Right lobe of liver (tissue), 6 donors: ENCODE data around the gene TGFBR3. TPM values are rescaled to one million over a fixed set of nuclear protein-coding genes. Genes with fewer than 3 reads are reported as not detected.
A peak's percentile ranks its signal among the peaks of the same experiment; 100 is the strongest.

Experiments
- ATAC-seq, 4 donors: fragments of 200-7000 bp; cut with Tn5 transposase; one replicate each; pipeline ENCODE4 v1.9.1; 2020; ENCODE audit warnings: mild to moderate bottlenecking in 4 of 4, moderate library complexity in 4 of 4
- DNase-seq, 3 donors: peaks; one replicate each; pipeline ENCODE4 v3.0.0-alpha.2; 2020
- H3K27ac ChIP-seq, 3 donors: fragments of 200-600 bp; one replicate each; pipeline ENCODE4 v1.8.0; 2022
- H3K27me3 ChIP-seq, 2 donors: fragments of 200-600 bp; one replicate each; pipeline ENCODE4 v1.8.0; 2022
- H3K36me3 ChIP-seq, 4 donors: fragments of 200-600 bp; sonication (generic) in 1 of 4; one replicate each; pipeline versions ENCODE4 v1.5.1 to v1.8.0; 2017 to 2022; ENCODE audit warnings: control low read depth in 1 of 4
- H3K4me1 ChIP-seq, 4 donors: fragments of 200-600 bp; sonication (generic) in 1 of 4; one replicate each; pipeline versions ENCODE4 v1.5.1 to v1.8.0; 2017 to 2022; ENCODE audit warnings: control low read depth in 1 of 4
- H3K4me3 ChIP-seq, 3 donors: fragments of 200-600 bp; one replicate each; pipeline ENCODE4 v1.8.0; 2022
- H3K9me3 ChIP-seq, 4 donors: fragments of 200-600 bp; sonication (generic) in 1 of 4; one replicate each; pipeline versions ENCODE4 v1.5.1 to v1.8.0; 2017 to 2022; ENCODE audit warnings: control low read depth in 1 of 4
- POLR2A ChIP-seq: fragments of 450-650 bp; IDR thresholded peaks from one replicate; pipeline ENCODE4 v1.6.1; 2017; ENCODE audit warnings: antibody characterized with exemption, mild to moderate bottlenecking
- WGBS: methylation state at CpG from one replicate; pipeline ENCODE4 v1.1.6; 2018; ENCODE audit warnings: low coverage, low lambda C conversion rate; ENCODE audit not compliant: insufficient coverage; ENCODE audit errors: missing lambda C conversion rate; 5-methylcytosine and 5-hydroxymethylcytosine counted together
- intact Hi-C, 2 donors: fragments of 100-400 bp; cut with DNase I; formaldehyde crosslinking; loops; one replicate each; pipeline versions ENCODE4 v1.11.2 to v1.14.1; 2022
- total RNA-seq, 6 experiments: library from RNA; depleted of rRNA in 2 of 6; stranded (reverse); fragments of >200 nt in 2 of 6; fragmentation: NEBNext Ultra II Directional in 3 of 6; extraction: Animal tissue kit (Norgen Biotek cat#: 25700) in 3 of 6; gene quantifications; one replicate each; pipeline versions ENCODE4 v1.1.0 to v1.2.4, GENCODE V29; 2016 to 2023
- TF ChIP-seq, protein P1 (sequence below), 4 donors: fragments of 200-600 bp in 3 of 4; fragments of 450-650 bp in 1 of 4; IDR thresholded peaks; one replicate each; pipeline versions ENCODE4 v1.5.1 to v1.8.0; 2016 to 2022; ENCODE audit warnings: antibody characterized with exemption in 4 of 4, mild to moderate bottlenecking in 2 of 4
- donor health status: DM: no; HTN: yes; CAD: no.
- donor health status: DM: no; HTN: no; CAD: no.
- donor health status: DM: no; HTN: no; CAD: no.
- donor health status: DM: no; HTN: yes; CAD: no.
- donor health status: DM: no; HTN: yes; CAD: no.

The TGFBR3 gene
- total RNA-seq, 6 experiments from 2014 or later = 9.0 to 32.3 (median 18.1) TPM

GRCh38 chr1:91781901-91782622 is 103.9 kb downstream of the TGFBR3 start:
- H3K27me3 ChIP-seq = no peaks in the 10 kb centered on the region
- intact Hi-C loops = no loop called here
- WGBS = 83% methylated on average over 8 of the region's 10 CpGs
- no peak overlapping the region for H3K27ac ChIP-seq
- no peak for DNase-seq
- ATAC-seq = no peak
- no peaks in the 10 kb centered on the region for H3K36me3 ChIP-seq
- TF ChIP-seq, protein P1, sequence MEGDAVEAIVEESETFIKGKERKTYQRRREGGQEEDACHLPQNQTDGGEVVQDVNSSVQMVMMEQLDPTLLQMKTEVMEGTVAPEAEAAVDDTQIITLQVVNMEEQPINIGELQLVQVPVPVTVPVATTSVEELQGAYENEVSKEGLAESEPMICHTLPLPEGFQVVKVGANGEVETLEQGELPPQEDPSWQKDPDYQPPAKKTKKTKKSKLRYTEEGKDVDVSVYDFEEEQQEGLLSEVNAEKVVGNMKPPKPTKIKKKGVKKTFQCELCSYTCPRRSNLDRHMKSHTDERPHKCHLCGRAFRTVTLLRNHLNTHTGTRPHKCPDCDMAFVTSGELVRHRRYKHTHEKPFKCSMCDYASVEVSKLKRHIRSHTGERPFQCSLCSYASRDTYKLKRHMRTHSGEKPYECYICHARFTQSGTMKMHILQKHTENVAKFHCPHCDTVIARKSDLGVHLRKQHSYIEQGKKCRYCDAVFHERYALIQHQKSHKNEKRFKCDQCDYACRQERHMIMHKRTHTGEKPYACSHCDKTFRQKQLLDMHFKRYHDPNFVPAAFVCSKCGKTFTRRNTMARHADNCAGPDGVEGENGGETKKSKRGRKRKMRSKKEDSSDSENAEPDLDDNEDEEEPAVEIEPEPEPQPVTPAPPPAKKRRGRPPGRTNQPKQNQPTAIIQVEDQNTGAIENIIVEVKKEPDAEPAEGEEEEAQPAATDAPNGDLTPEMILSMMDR (IDR thresholded peaks at IDR 0.05) = no peak
- no peak for TF ChIP-seq POLR2A
- no peaks in the 10 kb centered on the region for H3K9me3 ChIP-seq
- no peak overlapping the region for H3K4me3 ChIP-seq
- H3K4me1 ChIP-seq = peaks cover 0 to 29% (median under 1%) of the 10 kb centered on the region in 4 donors

DNA sequence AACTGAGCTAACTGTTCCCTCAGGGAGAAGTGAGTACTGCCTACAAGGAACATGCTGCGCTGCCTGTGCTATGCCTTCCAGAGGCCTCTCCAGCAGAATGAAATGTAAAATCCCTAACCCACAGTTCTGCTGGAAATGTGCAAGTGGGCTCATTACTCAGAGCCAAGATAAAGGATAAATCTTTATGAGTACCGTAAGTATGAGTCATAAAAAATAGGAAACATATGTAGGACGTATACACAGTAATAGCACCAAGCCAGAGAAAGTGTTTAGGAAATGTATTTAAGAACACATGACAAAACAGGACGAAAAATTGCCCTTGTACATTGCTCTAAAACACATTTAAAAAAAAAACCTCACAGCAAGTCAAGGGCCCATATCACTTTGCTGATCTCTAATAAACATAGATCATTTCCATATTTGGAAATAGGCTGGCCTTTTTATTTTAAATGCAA is 104.6 kb downstream of the TGFBR3 start:
- Histone ChIP-seq H3K27ac (no peak overlapping the region), H3K9me3 (no peaks in the 10 kb centered on the region), H3K4me3 (no peak overlapping the region), H3K36me3 (no peaks in the 10 kb centered on the region), H3K4me1 (peaks cover 0 to 36% (median 4%) of the 10 kb centered on the region in 4 donors), H3K27me3 (no peaks in the 10 kb centered on the region)
- intact Hi-C loops = no loop called here
- no peak for DNase-seq
- 70% methylated on average over 4 of the region's 4 CpGs for WGBS
- no peak for ATAC-seq
- TF ChIP-seq, protein P1 (IDR thresholded peaks at IDR 0.05) = no peak
- no peak for TF ChIP-seq POLR2A

DNA sequence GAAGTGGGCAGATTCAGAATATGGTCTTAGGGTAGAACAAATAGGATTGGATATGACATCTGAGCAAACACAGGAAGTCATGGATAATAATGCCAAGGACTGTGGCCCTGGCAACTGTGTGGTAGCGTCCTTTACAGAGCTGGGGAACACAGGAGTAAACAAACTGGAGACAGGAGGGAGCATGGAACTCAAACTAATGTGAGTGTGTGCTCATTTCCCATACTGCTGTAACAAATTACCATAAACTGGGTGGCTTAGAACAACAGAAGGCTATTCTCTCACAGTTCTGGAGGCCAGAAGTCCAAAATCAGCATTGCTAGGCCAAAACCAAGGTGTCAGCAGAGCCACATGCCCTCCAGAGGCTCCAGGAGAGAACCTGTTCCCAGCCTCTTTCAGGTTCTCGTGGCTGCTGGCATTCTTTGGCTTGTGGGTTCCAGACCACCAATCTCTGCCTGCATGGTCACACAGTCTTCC is 106.4 kb downstream of the TGFBR3 start:
- TF ChIP-seq POLR2A = no peak
- TF ChIP-seq, protein P1 (IDR thresholded peaks at IDR 0.05) = no peak
- H3K36me3 ChIP-seq = no peaks in the 10 kb centered on the region
- H3K27me3 ChIP-seq = no peaks in the 10 kb centered on the region
- intact Hi-C loops = no loop called here
- DNase-seq (no peak), ATAC-seq (peak in 1 of 4 donors; percentile 1)
- H3K27ac ChIP-seq = no peak overlapping the region
- no peaks in the 10 kb centered on the region for H3K9me3 ChIP-seq
- WGBS = 38% methylated on average over 1 of the region's 2 CpGs
- peaks cover 0 to 54% (median 12%) of the 10 kb centered on the region in 4 donors for H3K4me1 ChIP-seq
- H3K4me3 ChIP-seq = no peak overlapping the region

DNA sequence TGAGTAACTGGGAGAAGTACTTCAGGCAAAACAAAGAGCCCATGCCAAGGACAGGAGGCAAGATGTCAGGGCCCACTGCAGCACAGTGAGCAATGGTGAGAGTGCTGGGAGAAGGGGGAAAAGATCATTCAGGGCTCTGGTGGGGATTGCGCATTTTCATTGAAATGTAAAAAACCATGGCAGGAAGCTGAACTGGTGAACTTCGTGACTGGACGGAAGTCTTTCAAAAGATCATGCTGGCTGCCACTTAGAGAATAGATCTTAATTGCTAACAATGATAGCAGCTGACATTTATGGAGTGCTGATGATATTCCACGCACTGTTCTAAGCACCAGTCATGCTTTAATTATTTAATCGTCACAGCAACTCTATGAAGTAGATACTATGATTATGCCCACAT is 107.0 kb downstream of the TGFBR3 start:
- TF ChIP-seq POLR2A = no peak
- TF ChIP-seq, protein P1 (IDR thresholded peaks at IDR 0.05) = no peak
- Histone ChIP-seq H3K36me3 (no peaks in the 10 kb centered on the region), H3K27ac (no peak overlapping the region), H3K4me3 (no peak overlapping the region), H3K9me3 (no peaks in the 10 kb centered on the region), H3K27me3 (no peaks in the 10 kb centered on the region), H3K4me1 (peaks cover 0 to 58% (median 15%) of the 10 kb centered on the region in 4 donors)
- no peak for ATAC-seq
- DNase-seq = no peak
- 90% methylated on average over 5 of the region's 5 CpGs for WGBS
- intact Hi-C loops = no loop called here
